HEK293 (cell line): ENCODE results near the gene SF3B4.

Experiments
- KLF16 ChIP-seq: fragments of 450-650 bp; formaldehyde crosslinking; IDR thresholded peaks from 2 replicates; pipeline ENCODE4 v1.5.1; 2017; ENCODE audit warnings: missing biosample characterization, missing genetic modification characterization
- MEIS1 ChIP-seq: sonication (generic); formaldehyde crosslinking; IDR thresholded peaks from 2 replicates; pipeline ENCODE4 v1.8.1; 2022; ENCODE audit warnings: missing genetic modification reagents, mild to moderate bottlenecking, borderline replicate concordance
- PRDM1 ChIP-seq: fragments of 450-650 bp; formaldehyde crosslinking; IDR thresholded peaks from 2 replicates; pipeline ENCODE4; 2016; ENCODE audit warnings: missing biosample characterization, missing genetic modification characterization
- TCF7L2 ChIP-seq: IDR thresholded peaks from 2 replicates; pipeline ENCODE4 v1.6.1; 2011; ENCODE audit warnings: low read depth, mild to moderate bottlenecking, inconsistent platforms, low read length, moderate library complexity, borderline replicate concordance
- YY1 ChIP-seq: fragments of 450-650 bp; formaldehyde crosslinking; IDR thresholded peaks from 2 replicates; pipeline ENCODE4 v1.5.1; 2018; ENCODE audit warnings: missing biosample characterization, missing genetic modification characterization
- ZBTB1 ChIP-seq: fragments of 450-650 bp; formaldehyde crosslinking; IDR thresholded peaks from 2 replicates; pipeline ENCODE4 v1.5.1; 2016; ENCODE audit warnings: missing biosample characterization, missing genetic modification characterization
- ZBTB8A ChIP-seq: fragments of 450-650 bp; formaldehyde crosslinking; IDR thresholded peaks from 2 replicates; pipeline ENCODE4 v1.5.1; 2016; ENCODE audit warnings: missing biosample characterization, missing genetic modification characterization
- ZEB2 ChIP-seq: fragments of 450-650 bp; formaldehyde crosslinking; IDR thresholded peaks from 2 replicates; pipeline ENCODE4 v1.5.1; 2016; ENCODE audit warnings: missing biosample characterization, missing genetic modification characterization
- ZFP69B ChIP-seq: fragments of 450-650 bp; formaldehyde crosslinking; IDR thresholded peaks from 2 replicates; pipeline ENCODE4 v1.5.1; 2016; ENCODE audit warnings: missing biosample characterization, missing genetic modification characterization
- ZNF114 ChIP-seq: fragments of 450-650 bp; formaldehyde crosslinking; IDR thresholded peaks from 2 replicates; pipeline ENCODE4 v1.5.0; 2017; ENCODE audit warnings: missing biosample characterization, missing genetic modification characterization
- ZNF121 ChIP-seq: fragments of 450-650 bp; formaldehyde crosslinking; IDR thresholded peaks from 2 replicates; pipeline ENCODE4 v1.5.1; 2016; ENCODE audit warnings: missing biosample characterization, missing genetic modification characterization
- ZNF132 ChIP-seq: fragments of 450-650 bp; formaldehyde crosslinking; IDR thresholded peaks from 2 replicates; pipeline ENCODE4 v1.5.1; 2017; ENCODE audit warnings: missing biosample characterization, missing genetic modification characterization, borderline replicate concordance
- ZNF16 ChIP-seq: fragments of 450-650 bp; formaldehyde crosslinking; IDR thresholded peaks from 2 replicates; pipeline ENCODE4 v1.5.1; 2016; ENCODE audit warnings: low read depth, missing biosample characterization, missing genetic modification characterization
- ZNF214 ChIP-seq: fragments of 450-650 bp; formaldehyde crosslinking; IDR thresholded peaks from 2 replicates; pipeline ENCODE4 v1.5.1; 2017; ENCODE audit warnings: missing biosample characterization, mild to moderate bottlenecking, missing genetic modification characterization, borderline replicate concordance
- ZNF23 ChIP-seq: fragments of 450-650 bp; formaldehyde crosslinking; IDR thresholded peaks from 2 replicates; pipeline ENCODE4 v1.5.1; 2016; ENCODE audit warnings: missing biosample characterization, missing genetic modification characterization, borderline replicate concordance
- ZNF548 ChIP-seq: fragments of 450-650 bp; formaldehyde crosslinking; IDR thresholded peaks from 2 replicates; pipeline ENCODE4 v1.5.1; 2016; ENCODE audit warnings: missing biosample characterization, missing genetic modification characterization
- ZNF561 ChIP-seq: fragments of 450-650 bp; IDR thresholded peaks from 2 replicates; pipeline ENCODE4 v1.5.1; 2018; ENCODE audit warnings: missing biosample characterization, missing genetic modification characterization, borderline replicate concordance
- ZNF664 ChIP-seq: fragments of 450-650 bp; formaldehyde crosslinking; IDR thresholded peaks from 2 replicates; pipeline ENCODE4 v1.5.1; 2016; ENCODE audit warnings: missing biosample characterization, missing genetic modification characterization
- ZNF707 ChIP-seq: fragments of 450-650 bp; formaldehyde crosslinking; IDR thresholded peaks from 2 replicates; pipeline ENCODE4 v1.5.1; 2016; ENCODE audit warnings: missing biosample characterization, missing genetic modification characterization
- ZNF843 ChIP-seq: fragments of 450-650 bp; formaldehyde crosslinking; IDR thresholded peaks from 2 replicates; pipeline ENCODE4 v1.5.1; 2016; ENCODE audit warnings: missing biosample characterization, missing genetic modification characterization
- TF ChIP-seq, protein P1 (sequence below): fragments of 450-650 bp; formaldehyde crosslinking; IDR thresholded peaks from 2 replicates; pipeline ENCODE4 v1.5.1; 2016; ENCODE audit warnings: missing biosample characterization, missing genetic modification characterization, low read depth
- TF ChIP-seq, protein P2 (sequence below): fragments of 450-650 bp; formaldehyde crosslinking; optimal IDR thresholded peaks from 2 replicates; pipeline ENCODE3; 2016; ENCODE audit warnings: missing biosample characterization, mild to moderate bottlenecking, missing genetic modification characterization
- TF ChIP-seq, protein P3 (sequence below): fragments of 450-650 bp; formaldehyde crosslinking; IDR thresholded peaks from 2 replicates; pipeline ENCODE4 v1.5.1; 2016; ENCODE audit warnings: missing biosample characterization, missing genetic modification characterization
- TF ChIP-seq, protein P4 (sequence below): fragments of 450-650 bp; formaldehyde crosslinking; IDR thresholded peaks from 2 replicates; pipeline ENCODE4 v1.5.1; 2016; ENCODE audit warnings: missing biosample characterization, missing genetic modification characterization
- TF ChIP-seq, protein P5 (sequence below): fragments of 450-650 bp; formaldehyde crosslinking; conservative IDR thresholded peaks from 2 replicates; pipeline ENCODE4 v1.5.1; 2016; ENCODE audit warnings: low read depth, missing biosample characterization, missing genetic modification characterization
- TF ChIP-seq, protein P6 (sequence below): fragments of 450-650 bp; formaldehyde crosslinking; IDR thresholded peaks from 2 replicates; pipeline ENCODE4 v1.5.1; 2016; ENCODE audit warnings: missing biosample characterization, missing genetic modification characterization, low read depth

Gene SF3B4

DNA sequence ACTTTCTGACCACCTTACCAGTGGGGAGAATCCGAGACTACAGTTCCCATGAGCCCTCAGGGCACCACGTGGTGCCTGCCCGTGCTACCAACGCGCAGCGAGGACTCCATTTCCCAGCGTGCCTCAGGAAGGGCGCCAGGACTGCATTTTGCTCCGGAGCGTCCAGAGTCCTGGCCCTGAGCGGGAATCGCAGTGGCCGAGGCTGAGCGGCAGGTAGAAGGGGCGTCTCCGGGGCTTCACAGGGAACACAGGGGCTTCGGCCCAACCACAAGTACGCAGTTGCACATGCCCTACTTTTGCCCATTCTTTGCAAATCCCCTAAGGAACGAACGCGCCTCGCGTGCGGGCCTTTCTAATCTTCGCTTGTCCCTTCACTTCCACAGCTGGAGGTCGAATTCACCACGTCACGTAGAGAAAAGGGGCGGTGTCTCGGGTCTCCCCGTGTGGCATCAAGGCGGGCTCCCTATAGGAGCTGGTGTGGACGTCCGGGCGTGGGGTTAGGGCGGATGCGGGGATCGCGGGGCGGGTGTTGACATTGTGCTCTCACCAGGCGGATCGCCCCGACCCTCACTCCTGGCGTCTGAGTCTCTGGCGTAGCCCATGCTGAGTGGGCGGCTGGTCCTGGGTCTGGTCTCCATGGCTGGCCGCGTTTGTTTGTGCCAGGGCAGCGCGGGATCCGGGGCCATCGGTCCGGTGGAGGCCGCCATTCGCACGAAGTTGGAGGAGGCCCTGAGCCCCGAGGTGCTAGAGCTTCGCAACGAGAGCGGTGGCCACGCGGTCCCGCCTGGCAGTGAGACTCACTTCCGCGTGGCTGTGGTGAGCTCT, 27.9 kb downstream of the SF3B4 start, which contains the start of gene BOLA1 (continued):
- TF ChIP-seq, protein P1, sequence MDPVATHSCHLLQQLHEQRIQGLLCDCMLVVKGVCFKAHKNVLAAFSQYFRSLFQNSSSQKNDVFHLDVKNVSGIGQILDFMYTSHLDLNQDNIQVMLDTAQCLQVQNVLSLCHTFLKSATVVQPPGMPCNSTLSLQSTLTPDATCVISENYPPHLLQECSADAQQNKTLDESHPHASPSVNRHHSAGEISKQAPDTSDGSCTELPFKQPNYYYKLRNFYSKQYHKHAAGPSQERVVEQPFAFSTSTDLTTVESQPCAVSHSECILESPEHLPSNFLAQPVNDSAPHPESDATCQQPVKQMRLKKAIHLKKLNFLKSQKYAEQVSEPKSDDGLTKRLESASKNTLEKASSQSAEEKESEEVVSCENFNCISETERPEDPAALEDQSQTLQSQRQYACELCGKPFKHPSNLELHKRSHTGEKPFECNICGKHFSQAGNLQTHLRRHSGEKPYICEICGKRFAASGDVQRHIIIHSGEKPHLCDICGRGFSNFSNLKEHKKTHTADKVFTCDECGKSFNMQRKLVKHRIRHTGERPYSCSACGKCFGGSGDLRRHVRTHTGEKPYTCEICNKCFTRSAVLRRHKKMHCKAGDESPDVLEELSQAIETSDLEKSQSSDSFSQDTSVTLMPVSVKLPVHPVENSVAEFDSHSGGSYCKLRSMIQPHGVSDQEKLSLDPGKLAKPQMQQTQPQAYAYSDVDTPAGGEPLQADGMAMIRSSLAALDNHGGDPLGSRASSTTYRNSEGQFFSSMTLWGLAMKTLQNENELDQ (tag by site-specific recombination), result no peak
- TF ChIP-seq, protein P2, sequence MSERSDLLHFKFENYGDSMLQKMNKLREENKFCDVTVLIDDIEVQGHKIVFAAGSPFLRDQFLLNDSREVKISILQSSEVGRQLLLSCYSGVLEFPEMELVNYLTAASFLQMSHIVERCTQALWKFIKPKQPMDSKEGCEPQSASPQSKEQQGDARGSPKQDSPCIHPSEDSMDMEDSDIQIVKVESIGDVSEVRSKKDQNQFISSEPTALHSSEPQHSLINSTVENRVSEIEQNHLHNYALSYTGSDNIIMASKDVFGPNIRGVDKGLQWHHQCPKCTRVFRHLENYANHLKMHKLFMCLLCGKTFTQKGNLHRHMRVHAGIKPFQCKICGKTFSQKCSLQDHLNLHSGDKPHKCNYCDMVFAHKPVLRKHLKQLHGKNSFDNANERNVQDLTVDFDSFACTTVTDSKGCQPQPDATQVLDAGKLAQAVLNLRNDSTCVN (tag by site-specific recombination), result peak; percentile 42
- peak; percentile 95 for TF ChIP-seq ZNF561
- TF ChIP-seq KLF16, result peak; percentile 49
- TF ChIP-seq ZNF23 (tag by site-specific recombination), result no peak
- TF ChIP-seq ZNF132 (tag by site-specific recombination), result no peak
- TF ChIP-seq ZBTB8A (tag by site-specific recombination), result peak; percentile 71
- TF ChIP-seq ZEB2 (tag by site-specific recombination), result peak; percentile 68; the same call in 1 of the 2 replicates
- TF ChIP-seq, protein P3, sequence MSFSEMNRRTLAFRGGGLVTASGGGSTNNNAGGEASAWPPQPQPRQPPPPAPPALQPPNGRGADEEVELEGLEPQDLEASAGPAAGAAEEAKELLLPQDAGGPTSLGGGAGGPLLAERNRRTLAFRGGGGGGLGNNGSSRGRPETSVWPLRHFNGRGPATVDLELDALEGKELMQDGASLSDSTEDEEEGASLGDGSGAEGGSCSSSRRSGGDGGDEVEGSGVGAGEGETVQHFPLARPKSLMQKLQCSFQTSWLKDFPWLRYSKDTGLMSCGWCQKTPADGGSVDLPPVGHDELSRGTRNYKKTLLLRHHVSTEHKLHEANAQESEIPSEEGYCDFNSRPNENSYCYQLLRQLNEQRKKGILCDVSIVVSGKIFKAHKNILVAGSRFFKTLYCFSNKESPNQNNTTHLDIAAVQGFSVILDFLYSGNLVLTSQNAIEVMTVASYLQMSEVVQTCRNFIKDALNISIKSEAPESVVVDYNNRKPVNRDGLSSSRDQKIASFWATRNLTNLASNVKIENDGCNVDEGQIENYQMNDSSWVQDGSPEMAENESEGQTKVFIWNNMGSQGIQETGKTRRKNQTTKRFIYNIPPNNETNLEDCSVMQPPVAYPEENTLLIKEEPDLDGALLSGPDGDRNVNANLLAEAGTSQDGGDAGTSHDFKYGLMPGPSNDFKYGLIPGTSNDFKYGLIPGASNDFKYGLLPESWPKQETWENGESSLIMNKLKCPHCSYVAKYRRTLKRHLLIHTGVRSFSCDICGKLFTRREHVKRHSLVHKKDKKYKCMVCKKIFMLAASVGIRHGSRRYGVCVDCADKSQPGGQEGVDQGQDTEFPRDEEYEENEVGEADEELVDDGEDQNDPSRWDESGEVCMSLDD (tag by site-specific recombination), result no peak
- no peak for TF ChIP-seq MEIS1 (CRISPR knock-in tag)
- TF ChIP-seq ZNF664 (tag by site-specific recombination), result no peak
- TF ChIP-seq ZNF114 (tag by site-specific recombination), result no peak
- TF ChIP-seq TCF7L2, result no peak
- TF ChIP-seq YY1, result peak; percentile 76
- TF ChIP-seq ZFP69B, result 0 out of 2 replicates have a peak, but pooled peaks have one; percentile 17
- TF ChIP-seq ZNF16 (tag by site-specific recombination), result no peak
- TF ChIP-seq ZBTB1 (tag by site-specific recombination), result no peak
- TF ChIP-seq, protein P4, sequence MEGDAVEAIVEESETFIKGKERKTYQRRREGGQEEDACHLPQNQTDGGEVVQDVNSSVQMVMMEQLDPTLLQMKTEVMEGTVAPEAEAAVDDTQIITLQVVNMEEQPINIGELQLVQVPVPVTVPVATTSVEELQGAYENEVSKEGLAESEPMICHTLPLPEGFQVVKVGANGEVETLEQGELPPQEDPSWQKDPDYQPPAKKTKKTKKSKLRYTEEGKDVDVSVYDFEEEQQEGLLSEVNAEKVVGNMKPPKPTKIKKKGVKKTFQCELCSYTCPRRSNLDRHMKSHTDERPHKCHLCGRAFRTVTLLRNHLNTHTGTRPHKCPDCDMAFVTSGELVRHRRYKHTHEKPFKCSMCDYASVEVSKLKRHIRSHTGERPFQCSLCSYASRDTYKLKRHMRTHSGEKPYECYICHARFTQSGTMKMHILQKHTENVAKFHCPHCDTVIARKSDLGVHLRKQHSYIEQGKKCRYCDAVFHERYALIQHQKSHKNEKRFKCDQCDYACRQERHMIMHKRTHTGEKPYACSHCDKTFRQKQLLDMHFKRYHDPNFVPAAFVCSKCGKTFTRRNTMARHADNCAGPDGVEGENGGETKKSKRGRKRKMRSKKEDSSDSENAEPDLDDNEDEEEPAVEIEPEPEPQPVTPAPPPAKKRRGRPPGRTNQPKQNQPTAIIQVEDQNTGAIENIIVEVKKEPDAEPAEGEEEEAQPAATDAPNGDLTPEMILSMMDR (tag by site-specific recombination), result no peak
- TF ChIP-seq, protein P5, sequence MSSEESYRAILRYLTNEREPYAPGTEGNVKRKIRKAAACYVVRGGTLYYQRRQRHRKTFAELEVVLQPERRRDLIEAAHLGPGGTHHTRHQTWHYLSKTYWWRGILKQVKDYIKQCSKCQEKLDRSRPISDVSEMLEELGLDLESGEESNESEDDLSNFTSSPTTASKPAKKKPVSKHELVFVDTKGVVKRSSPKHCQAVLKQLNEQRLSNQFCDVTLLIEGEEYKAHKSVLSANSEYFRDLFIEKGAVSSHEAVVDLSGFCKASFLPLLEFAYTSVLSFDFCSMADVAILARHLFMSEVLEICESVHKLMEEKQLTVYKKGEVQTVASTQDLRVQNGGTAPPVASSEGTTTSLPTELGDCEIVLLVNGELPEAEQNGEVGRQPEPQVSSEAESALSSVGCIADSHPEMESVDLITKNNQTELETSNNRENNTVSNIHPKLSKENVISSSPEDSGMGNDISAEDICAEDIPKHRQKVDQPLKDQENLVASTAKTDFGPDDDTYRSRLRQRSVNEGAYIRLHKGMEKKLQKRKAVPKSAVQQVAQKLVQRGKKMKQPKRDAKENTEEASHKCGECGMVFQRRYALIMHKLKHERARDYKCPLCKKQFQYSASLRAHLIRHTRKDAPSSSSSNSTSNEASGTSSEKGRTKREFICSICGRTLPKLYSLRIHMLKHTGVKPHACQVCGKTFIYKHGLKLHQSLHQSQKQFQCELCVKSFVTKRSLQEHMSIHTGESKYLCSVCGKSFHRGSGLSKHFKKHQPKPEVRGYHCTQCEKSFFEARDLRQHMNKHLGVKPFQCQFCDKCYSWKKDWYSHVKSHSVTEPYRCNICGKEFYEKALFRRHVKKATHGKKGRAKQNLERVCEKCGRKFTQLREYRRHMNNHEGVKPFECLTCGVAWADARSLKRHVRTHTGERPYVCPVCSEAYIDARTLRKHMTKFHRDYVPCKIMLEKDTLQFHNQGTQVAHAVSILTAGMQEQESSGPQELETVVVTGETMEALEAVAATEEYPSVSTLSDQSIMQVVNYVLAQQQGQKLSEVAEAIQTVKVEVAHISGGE (tag by site-specific recombination), result peak; percentile 73
- TF ChIP-seq ZNF214 (tag by site-specific recombination), result no peak
- TF ChIP-seq ZNF121 (tag by site-specific recombination), result no peak
- TF ChIP-seq ZNF707 (tag by site-specific recombination), result no peak
- TF ChIP-seq, protein P6, sequence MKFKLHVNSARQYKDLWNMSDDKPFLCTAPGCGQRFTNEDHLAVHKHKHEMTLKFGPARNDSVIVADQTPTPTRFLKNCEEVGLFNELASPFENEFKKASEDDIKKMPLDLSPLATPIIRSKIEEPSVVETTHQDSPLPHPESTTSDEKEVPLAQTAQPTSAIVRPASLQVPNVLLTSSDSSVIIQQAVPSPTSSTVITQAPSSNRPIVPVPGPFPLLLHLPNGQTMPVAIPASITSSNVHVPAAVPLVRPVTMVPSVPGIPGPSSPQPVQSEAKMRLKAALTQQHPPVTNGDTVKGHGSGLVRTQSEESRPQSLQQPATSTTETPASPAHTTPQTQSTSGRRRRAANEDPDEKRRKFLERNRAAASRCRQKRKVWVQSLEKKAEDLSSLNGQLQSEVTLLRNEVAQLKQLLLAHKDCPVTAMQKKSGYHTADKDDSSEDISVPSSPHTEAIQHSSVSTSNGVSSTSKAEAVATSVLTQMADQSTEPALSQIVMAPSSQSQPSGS (tag by site-specific recombination), result no peak
- 0 out of 2 replicates have a peak, but pooled peaks have one; percentile 12 for TF ChIP-seq PRDM1 (tag by site-specific recombination)
- peak; percentile 46; the same call in 1 of the 2 replicates for TF ChIP-seq ZNF843 (tag by site-specific recombination)
- TF ChIP-seq ZNF548 (tag by site-specific recombination), result no peak
